Cardiac muscle cell (in vitro differentiated cells and primary cell): Measurements from ENCODE around the gene BTRC. TPM values are rescaled to one million over a fixed set of nuclear protein-coding genes. Genes with fewer than 3 reads are reported as not detected.

Source experiments
- DNase-seq, 2 donors: peaks; one replicate each; pipeline versions ENCODE4 v3.0.0 to v3.0.0-alpha.2; 2010 to 2017; ENCODE audit warnings: low read depth in 1 of 2, low spot score in 1 of 2
- H3K27ac ChIP-seq: fragments of 200-600 bp; sonication (generic); 2 replicates; pipeline ENCODE4 v1.5.1; 2016
- H3K27me3 ChIP-seq: fragments of 200-600 bp; sonication (generic); 2 replicates; pipeline ENCODE4 v1.6.0; 2016; ENCODE audit warnings: control low read depth
- H3K36me3 ChIP-seq: fragments of 200-600 bp; sonication (generic); 2 replicates; pipeline ENCODE4 v1.5.1; 2016; ENCODE audit warnings: control low read depth
- H3K4me1 ChIP-seq: fragments of 200-600 bp; sonication (generic); 2 replicates; pipeline ENCODE4 v1.8.1; 2017; ENCODE audit warnings: low read depth, mild to moderate bottlenecking, mixed run types
- H3K4me3 ChIP-seq: fragments of 200-600 bp; sonication (generic); 2 replicates; pipeline ENCODE4 v1.5.1; 2016; ENCODE audit warnings: mild to moderate bottlenecking
- H3K9me3 ChIP-seq: fragments of 200-600 bp; sonication (generic); 2 replicates; pipeline ENCODE4 v1.5.1; 2017; ENCODE audit warnings: low read depth, mild to moderate bottlenecking, control low read depth
- polyA plus RNA-seq: library from polyadenylated mRNA; unstranded; fragments of >200 nt; fragmentation: Nextera tagmentation; extraction: Ambion mirVana; gene quantifications from 2 replicates; pipeline ENCODE4 v1.2.1, GENCODE V29; 2016
- total RNA-seq: library from RNA; depleted of rRNA; stranded (reverse); fragments of >200 nt; gene quantifications from 2 replicates; pipeline ENCODE4 v1.2.3, GENCODE V29; 2016
- TF ChIP-seq, protein P1 (sequence below): IDR thresholded peaks from 2 replicates; pipeline ENCODE4 v1.5.1; 2012; ENCODE audit warnings: low read depth, mild to moderate bottlenecking, low read length

The BTRC gene
- total and polyA plus RNA-seq, 2 experiments from 2014 or later: 14.0 to 22.3 TPM

DNA sequence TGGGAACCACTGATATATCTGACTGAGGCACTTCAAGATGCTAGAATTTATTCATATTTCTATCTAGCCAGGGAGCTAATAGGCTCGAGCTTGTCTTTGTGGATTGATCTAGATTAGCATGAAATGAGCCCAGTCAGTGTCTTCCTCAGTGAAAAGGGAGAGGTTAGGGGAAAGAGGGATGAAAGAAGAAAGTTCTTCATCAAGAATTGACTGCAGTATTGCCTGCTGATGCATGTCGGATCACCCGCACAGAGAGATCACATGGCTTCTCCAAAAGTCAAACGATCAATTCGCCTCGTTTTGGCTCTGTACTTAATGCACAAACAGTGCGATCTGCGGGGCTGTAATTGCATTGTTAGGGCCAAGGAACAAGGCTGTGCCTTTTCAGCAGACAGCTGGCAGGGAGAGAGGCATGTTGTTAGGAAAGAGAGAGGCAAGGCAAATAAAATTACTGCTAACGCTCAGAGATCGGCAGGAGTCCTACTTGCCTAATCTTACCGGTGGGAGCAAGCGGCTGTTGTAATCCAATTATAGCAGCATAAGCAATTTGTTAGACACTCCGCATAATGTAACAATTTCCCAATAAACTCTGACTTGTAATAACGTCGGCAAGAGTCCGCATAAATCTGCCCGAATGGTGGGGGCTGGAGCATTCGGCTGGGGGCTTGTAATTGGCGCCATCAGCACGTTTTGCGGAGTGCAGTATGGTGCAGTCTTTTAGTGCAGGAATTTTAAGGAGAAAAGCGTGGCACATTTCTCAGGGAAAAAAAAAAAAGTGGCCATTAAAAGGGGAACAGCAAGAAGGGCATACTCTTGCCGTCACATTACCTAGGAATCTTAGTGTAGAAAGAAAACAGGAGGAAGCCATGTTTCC is 132.0 kb downstream of the BTRC start:
- DNase-seq: peak in 1 of 2 donors; percentile 15
- Histone ChIP-seq H3K9me3 (no peaks in the 10 kb centered on the region), H3K27ac (no peak overlapping the region), H3K36me3 (no peaks in the 10 kb centered on the region), H3K4me1 (peaks cover 4% of the 10 kb centered on the region), H3K4me3 (no peak overlapping the region), H3K27me3 (peaks cover 6% of the 10 kb centered on the region)
- TF ChIP-seq, protein P1, sequence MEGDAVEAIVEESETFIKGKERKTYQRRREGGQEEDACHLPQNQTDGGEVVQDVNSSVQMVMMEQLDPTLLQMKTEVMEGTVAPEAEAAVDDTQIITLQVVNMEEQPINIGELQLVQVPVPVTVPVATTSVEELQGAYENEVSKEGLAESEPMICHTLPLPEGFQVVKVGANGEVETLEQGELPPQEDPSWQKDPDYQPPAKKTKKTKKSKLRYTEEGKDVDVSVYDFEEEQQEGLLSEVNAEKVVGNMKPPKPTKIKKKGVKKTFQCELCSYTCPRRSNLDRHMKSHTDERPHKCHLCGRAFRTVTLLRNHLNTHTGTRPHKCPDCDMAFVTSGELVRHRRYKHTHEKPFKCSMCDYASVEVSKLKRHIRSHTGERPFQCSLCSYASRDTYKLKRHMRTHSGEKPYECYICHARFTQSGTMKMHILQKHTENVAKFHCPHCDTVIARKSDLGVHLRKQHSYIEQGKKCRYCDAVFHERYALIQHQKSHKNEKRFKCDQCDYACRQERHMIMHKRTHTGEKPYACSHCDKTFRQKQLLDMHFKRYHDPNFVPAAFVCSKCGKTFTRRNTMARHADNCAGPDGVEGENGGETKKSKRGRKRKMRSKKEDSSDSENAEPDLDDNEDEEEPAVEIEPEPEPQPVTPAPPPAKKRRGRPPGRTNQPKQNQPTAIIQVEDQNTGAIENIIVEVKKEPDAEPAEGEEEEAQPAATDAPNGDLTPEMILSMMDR: no peak

DNA sequence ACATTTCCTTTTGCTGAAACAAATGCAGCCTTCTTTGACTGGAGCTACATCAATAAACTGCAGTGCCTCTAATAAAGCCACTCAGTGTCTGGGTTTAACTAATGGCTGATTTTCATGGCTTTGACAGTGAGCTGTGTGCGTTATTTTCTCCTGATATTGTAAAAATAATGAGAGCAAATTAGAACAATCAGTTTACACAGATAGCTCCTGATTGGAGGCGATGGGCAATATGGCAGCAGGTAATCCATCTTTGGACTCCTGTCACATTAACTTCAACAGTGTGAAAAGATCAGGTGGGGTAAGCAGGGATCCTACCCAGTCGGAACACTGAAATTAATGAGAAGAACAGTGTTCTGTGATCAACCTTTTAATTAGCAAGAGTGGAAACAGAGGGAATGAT is 133.4 kb downstream of the BTRC start:
- TF ChIP-seq, protein P1: no peak
- Histone ChIP-seq H3K4me1 (peaks cover 4% of the 10 kb centered on the region), H3K27ac (no peak overlapping the region), H3K36me3 (no peaks in the 10 kb centered on the region), H3K4me3 (no peak overlapping the region), H3K9me3 (no peaks in the 10 kb centered on the region), H3K27me3 (peaks cover 6% of the 10 kb centered on the region)
- DNase-seq: no peak

DNA sequence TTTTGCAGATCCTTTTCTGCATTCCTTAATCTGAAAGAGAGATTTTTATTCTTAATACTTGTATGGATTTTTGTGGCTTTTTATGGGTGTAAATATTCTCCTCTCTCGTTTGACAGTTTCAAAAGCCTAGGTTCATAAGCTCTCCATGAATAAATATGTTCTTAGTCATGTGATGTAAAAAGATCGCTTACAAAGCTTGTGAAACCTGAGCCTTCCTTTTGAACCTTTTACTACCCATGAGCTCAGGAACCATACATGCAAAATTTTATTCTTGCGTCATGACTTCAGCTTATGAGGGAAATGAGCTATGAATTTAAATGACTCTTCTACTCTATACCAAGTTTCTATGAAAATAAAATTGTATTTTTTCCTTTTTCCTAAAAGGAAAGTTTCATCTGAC is 135.4 kb downstream of the BTRC start:
- no peak overlapping the region for H3K4me3 ChIP-seq
- TF ChIP-seq, protein P1: no peak
- H3K36me3 ChIP-seq: no peaks in the 10 kb centered on the region
- no peaks in the 10 kb centered on the region for H3K9me3 ChIP-seq
- peaks cover under 1% of the 10 kb centered on the region for H3K4me1 ChIP-seq
- H3K27ac ChIP-seq: no peak overlapping the region
- DNase-seq: peak in 1 of 2 donors; percentile 12
- H3K27me3 ChIP-seq: peaks cover 6% of the 10 kb centered on the region

DNA sequence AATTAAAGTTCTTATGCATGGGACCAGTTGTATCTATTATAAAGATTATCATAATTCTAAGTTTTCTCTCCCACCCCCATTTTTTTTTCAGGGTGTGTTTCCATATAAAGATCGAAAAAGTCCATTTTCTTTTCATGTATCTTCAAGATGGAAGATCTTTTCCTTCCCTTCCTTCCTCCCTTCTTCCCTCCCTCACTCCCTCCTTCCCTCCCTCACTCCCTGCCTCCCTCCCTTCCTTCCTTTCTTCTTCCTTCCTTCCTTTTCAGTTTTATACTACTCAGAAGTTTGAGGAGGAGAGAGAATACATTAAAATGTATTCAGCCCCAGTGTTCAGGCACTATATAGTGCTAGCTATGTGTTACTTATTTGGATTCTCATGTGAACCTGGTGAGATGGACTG is 136.1 kb downstream of the BTRC start:
- Histone ChIP-seq H3K4me3 (no peak overlapping the region), H3K4me1 (no peaks in the 10 kb centered on the region), H3K9me3 (no peaks in the 10 kb centered on the region), H3K27ac (no peak overlapping the region), H3K36me3 (no peaks in the 10 kb centered on the region), H3K27me3 (peaks cover 6% of the 10 kb centered on the region)
- TF ChIP-seq, protein P1: no peak
- no peak for DNase-seq

DNA sequence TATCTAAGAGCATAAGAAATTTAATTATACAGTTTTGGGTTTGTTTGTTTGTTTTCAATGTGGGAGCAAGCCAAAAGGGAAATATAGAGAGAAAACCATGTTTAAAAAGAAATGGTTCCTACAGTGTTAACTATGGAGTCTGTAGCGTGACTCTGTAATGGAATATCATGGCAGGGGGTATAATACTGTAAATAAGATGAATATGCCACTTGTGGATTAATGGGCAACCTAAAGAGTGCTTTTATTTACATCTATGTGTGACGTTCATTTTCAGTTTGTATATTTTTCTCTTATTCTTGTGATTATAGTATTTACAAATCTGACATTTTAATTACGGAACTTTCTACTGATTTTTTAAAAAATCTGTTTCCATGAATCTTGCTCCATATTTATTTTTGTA is 138.2 kb downstream of the BTRC start:
- H3K9me3 ChIP-seq: no peaks in the 10 kb centered on the region
- TF ChIP-seq, protein P1: no peak
- no peaks in the 10 kb centered on the region for H3K36me3 ChIP-seq
- DNase-seq: no peak
- no peak overlapping the region for H3K27ac ChIP-seq
- H3K4me3 ChIP-seq: no peak overlapping the region
- H3K27me3 ChIP-seq: peaks cover 6% of the 10 kb centered on the region
- no peaks in the 10 kb centered on the region for H3K4me1 ChIP-seq
